SK-N-SH (cell line): Measurements from ENCODE around the gene TEKT5. TPM values are rescaled to one million over a fixed set of nuclear protein-coding genes. Genes with fewer than 3 reads are reported as not detected.

Experiments used
- CTCF ChIA-PET: fragments of 300-600, 350-600 bp; formaldehyde crosslinking; extraction: SDS; loops from one replicate; lab custom pipeline; 2021; lab: Yijun Ruan, JAX
- POLR2A ChIA-PET: fragments of 350-600 bp; sonication (Branson Sonifier 250); formaldehyde crosslinking; extraction: SDS; loops from one replicate; lab custom pipeline; 2020; ENCODE audit warnings: antibody characterized with exemption, inconsistent platforms; lab: Yijun Ruan, JAX
- DNase-seq: peaks from one replicate; pipeline ENCODE4 v3.0.0; 2012
- H2AFZ ChIP-seq: fragments of 200-600 bp; sonication (generic); 2 replicates; pipeline ENCODE4 v1.8.1; 2016; ENCODE audit warnings: antibody characterized with exemption, mild to moderate bottlenecking, low read depth
- H3F3A ChIP-seq: fragments of 200-600 bp; sonication (generic); replicated peaks from 2 replicates; pipeline ENCODE3; 2016; ENCODE audit warnings: antibody characterized with exemption, mild to moderate bottlenecking; ENCODE audit not compliant: insufficient read depth
- H3K27ac ChIP-seq, 2 experiments: fragments of 200-500 bp in 1 of 2; fragments of 200-600 bp in 1 of 2; sonication (Bioruptor generic) in 1 of 2; sonication (generic), shearing (Covaris generic) in 1 of 2; 2 replicates each; pipeline versions ENCODE4 v1.5.1 to v1.6.1; 2014 to 2016; ENCODE audit warnings: low read depth in 2 of 2, inconsistent platforms in 1 of 2, low read length in 1 of 2, mild to moderate bottlenecking in 1 of 2, mixed read lengths in 1 of 2
- H3K27me3 ChIP-seq: fragments of 200-600 bp; sonication (generic), shearing (Covaris generic); 2 replicates; pipeline ENCODE4 v1.6.1; 2016; ENCODE audit warnings: mixed run types; ENCODE audit not compliant: insufficient read depth
- H3K36me3 ChIP-seq, 2 experiments: fragments of 200-500 bp in 1 of 2; fragments of 200-600 bp in 1 of 2; sonication (Bioruptor generic) in 1 of 2; sonication (generic) in 1 of 2; replicated peaks in 1 of 2; 2 replicates each; pipeline versions ENCODE3 to v1.5.1; 2014 to 2016; ENCODE audit warnings: low read length in 1 of 2, mild to moderate bottlenecking in 1 of 2; ENCODE audit not compliant: insufficient read depth in 2 of 2, control insufficient read depth in 1 of 2
- H3K4me1 ChIP-seq, 2 experiments: fragments of 200-500 bp in 1 of 2; fragments of 200-600 bp in 1 of 2; sonication (Bioruptor generic) in 1 of 2; sonication (generic), shearing (Covaris generic) in 1 of 2; 2 replicates each; pipeline versions ENCODE4 v1.5.1 to v1.6.1; 2014 to 2016; ENCODE audit warnings: low read depth in 1 of 2, low read length in 1 of 2, mixed run types in 1 of 2; ENCODE audit not compliant: insufficient read depth in 2 of 2, control insufficient read depth in 1 of 2
- H3K4me2 ChIP-seq: fragments of 200-600 bp; sonication (generic), shearing (Covaris generic); 2 replicates; pipeline ENCODE4 v1.6.1; 2017; ENCODE audit warnings: mixed run types
- H3K4me3 ChIP-seq, 2 experiments: fragments of 200-500 bp in 1 of 2; fragments of 200-600 bp in 1 of 2; sonication (Bioruptor generic) in 1 of 2; sonication (generic), shearing (Covaris generic) in 1 of 2; 2 replicates each; pipeline versions ENCODE4 v1.5.1 to v1.8.1; 2014 to 2016; ENCODE audit warnings: low read depth in 2 of 2, inconsistent platforms in 1 of 2, low read length in 1 of 2, mild to moderate bottlenecking in 1 of 2, mixed read lengths in 1 of 2, moderate library complexity in 1 of 2
- H3K79me2 ChIP-seq: fragments of 200-600 bp; sonication (generic); 2 replicates; pipeline ENCODE4 v1.8.1; 2017; ENCODE audit warnings: mild to moderate bottlenecking; ENCODE audit not compliant: insufficient read depth
- H3K9ac ChIP-seq: fragments of 200-600 bp; sonication (generic); 2 replicates; pipeline ENCODE4 v1.6.1; 2017; ENCODE audit warnings: mixed run types
- H3K9me2 ChIP-seq: fragments of 200-600 bp; sonication (generic); 2 replicates; pipeline ENCODE4 v1.6.1; 2017; ENCODE audit warnings: mixed run types
- H3K9me3 ChIP-seq: fragments of 200-600 bp; sonication (generic); 2 replicates; pipeline ENCODE4 v1.6.1; 2017; ENCODE audit warnings: mixed run types, mild to moderate bottlenecking, moderate library complexity
- H4K20me1 ChIP-seq: fragments of 200-600 bp; sonication (generic); 2 replicates; pipeline ENCODE4 v1.6.1; 2017; ENCODE audit warnings: mild to moderate bottlenecking, mixed run types; ENCODE audit not compliant: insufficient read depth
- ELF1 ChIP-seq: IDR thresholded peaks from 2 replicates; pipeline ENCODE4 v1.4.0; 2012
- EZH2phosphoT487 ChIP-seq: fragments of 200-600 bp; sonication (generic); IDR thresholded peaks from 2 replicates; pipeline ENCODE4 v1.6.1; 2017; ENCODE audit warnings: low read depth, mixed run types, mild to moderate bottlenecking, antibody characterized with exemption, moderate library complexity, borderline replicate concordance
- IRF3 ChIP-seq: fragments of 150-350 bp; IDR thresholded peaks from 2 replicates; pipeline ENCODE4 v1.6.1; 2016; ENCODE audit warnings: mild to moderate bottlenecking, low read depth, low read length
- MAX ChIP-seq: IDR thresholded peaks from 2 replicates; pipeline ENCODE4 v1.4.0; 2012; ENCODE audit warnings: low read depth
- MXI1 ChIP-seq: IDR thresholded peaks from 2 replicates; pipeline ENCODE4 v1.6.1; 2012; ENCODE audit warnings: mild to moderate bottlenecking, low read depth, low read length, improper control_type of control experiment
- NFIC ChIP-seq: IDR thresholded peaks from 2 replicates; pipeline ENCODE4 v1.4.0; 2012; ENCODE audit warnings: borderline replicate concordance
- RAD21 ChIP-seq: IDR thresholded peaks from 2 replicates; pipeline ENCODE4 v1.6.1; 2012; ENCODE audit warnings: mild to moderate bottlenecking, low read length
- REST ChIP-seq: IDR thresholded peaks from 2 replicates; pipeline ENCODE4 v1.6.1; 2012; ENCODE audit warnings: mild to moderate bottlenecking, low read depth, low read length, moderate library complexity
- RFX5 ChIP-seq: IDR thresholded peaks from 2 replicates; pipeline ENCODE4 v1.6.1; 2012; ENCODE audit warnings: mild to moderate bottlenecking, improper control_type of control experiment, low read length
- SMC3 ChIP-seq: IDR thresholded peaks from 2 replicates; pipeline ENCODE4 v1.6.1; 2012; ENCODE audit warnings: low read depth, low read length, improper control_type of control experiment
- TAF1 ChIP-seq: IDR thresholded peaks from 2 replicates; pipeline ENCODE4 v1.6.1; 2012; ENCODE audit warnings: low read depth, mild to moderate bottlenecking, low read length, moderate library complexity, borderline replicate concordance
- WGBS: methylation state at CpG from one replicate; pipeline ENCODE4 v1.1.6; 2017; ENCODE audit warnings: low lambda C conversion rate; 5-methylcytosine and 5-hydroxymethylcytosine counted together
- polyA plus RNA-seq, 3 experiments: library from polyadenylated mRNA; depleted of rRNA; stranded (reverse); fragments of >200 nt; gene quantifications; 2 replicates each; pipeline ENCODE4 v1.2.3, GENCODE V29; 2012
- TF ChIP-seq, protein P1 (sequence below): IDR thresholded peaks from 2 replicates; pipeline ENCODE4; 2012

Gene TEKT5
- polyA plus RNA-seq, 1 of the 3 experiments (the other 2 are of a cell fraction): not detected

DNA sequence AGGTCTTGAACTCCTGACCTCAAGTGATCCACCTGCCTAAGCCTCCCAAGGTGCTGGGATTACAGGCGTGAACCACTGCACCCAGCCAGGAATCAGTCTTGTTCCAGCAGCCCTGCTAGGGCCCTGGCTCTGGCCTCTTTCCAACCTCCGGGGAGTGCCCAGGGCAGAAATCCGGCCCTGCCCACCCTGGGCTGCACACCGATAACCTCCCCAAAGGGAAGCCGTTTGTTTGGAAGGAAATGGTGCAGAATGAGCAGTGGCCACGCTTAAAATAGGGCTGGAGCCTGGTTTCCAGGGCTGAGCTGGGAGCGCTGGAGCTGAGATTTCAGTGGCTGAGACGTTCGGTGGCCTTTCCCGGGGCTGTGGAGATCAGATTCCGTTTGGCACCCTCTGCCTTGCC, 96.6 kb downstream of the TEKT5 start:
- H3K27me3 ChIP-seq: no peaks in the 10 kb centered on the region; the same call in 1 of the 2 replicates
- ChIA-PET CTCF (no interaction called here), POLR2A (no interaction called here)
- no peaks in the 10 kb centered on the region for H3K9me3 ChIP-seq
- H3F3A ChIP-seq: no peaks in the 10 kb centered on the region
- H3K4me3 ChIP-seq: no peak overlapping the region
- H3K79me2 ChIP-seq: no peaks in the 10 kb centered on the region
- H4K20me1 ChIP-seq: no peaks in the 10 kb centered on the region
- no peak overlapping the region for H3K9ac ChIP-seq
- WGBS: 61% methylated on average over 8 of the region's 11 CpGs
- H3K36me3 ChIP-seq: no peaks in the 10 kb centered on the region
- H3K4me2 ChIP-seq: no peak overlapping the region
- DNase-seq: no peak
- no peaks in the 10 kb centered on the region for H3K9me2 ChIP-seq
- no peak overlapping the region for H2AFZ ChIP-seq
- no peak overlapping the region for H3K27ac ChIP-seq
- TF ChIP-seq EZH2phosphoT487: no peak
- H3K4me1 ChIP-seq: peaks cover 0 to 10% of the 10 kb centered on the region in 2 experiments; a peak in 1 of 4 replicates

DNA sequence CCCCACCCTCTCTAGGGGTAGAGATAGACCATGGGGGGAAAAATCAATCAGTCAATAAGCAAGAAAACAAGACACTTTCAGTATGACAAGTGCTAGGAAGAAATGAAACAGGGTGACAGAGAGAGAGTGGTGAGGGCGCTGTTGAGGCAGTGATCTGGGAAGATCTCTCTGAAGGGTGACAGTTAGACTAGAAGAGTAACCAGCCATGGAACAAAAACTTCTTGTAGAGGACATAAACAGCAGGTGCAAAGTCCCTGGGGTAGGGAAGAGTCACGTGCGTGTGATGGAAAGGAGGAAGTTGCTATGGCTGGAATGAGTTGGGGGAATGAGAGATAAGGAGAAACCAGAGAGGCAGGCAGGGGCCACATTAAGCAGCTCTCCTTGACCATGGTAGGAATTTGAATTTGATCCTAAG, 97.5 kb downstream of the TEKT5 start:
- WGBS: 67% methylated on average over 3 of the region's 3 CpGs
- CTCF ChIA-PET: no interaction called here
- no peak overlapping the region for H3K27ac ChIP-seq
- no peaks in the 10 kb centered on the region for H3K79me2 ChIP-seq
- H4K20me1 ChIP-seq: no peaks in the 10 kb centered on the region
- H2AFZ ChIP-seq: no peak overlapping the region
- no peak overlapping the region for H3K4me2 ChIP-seq
- TF ChIP-seq RAD21: no peak
- TF ChIP-seq, protein P1, sequence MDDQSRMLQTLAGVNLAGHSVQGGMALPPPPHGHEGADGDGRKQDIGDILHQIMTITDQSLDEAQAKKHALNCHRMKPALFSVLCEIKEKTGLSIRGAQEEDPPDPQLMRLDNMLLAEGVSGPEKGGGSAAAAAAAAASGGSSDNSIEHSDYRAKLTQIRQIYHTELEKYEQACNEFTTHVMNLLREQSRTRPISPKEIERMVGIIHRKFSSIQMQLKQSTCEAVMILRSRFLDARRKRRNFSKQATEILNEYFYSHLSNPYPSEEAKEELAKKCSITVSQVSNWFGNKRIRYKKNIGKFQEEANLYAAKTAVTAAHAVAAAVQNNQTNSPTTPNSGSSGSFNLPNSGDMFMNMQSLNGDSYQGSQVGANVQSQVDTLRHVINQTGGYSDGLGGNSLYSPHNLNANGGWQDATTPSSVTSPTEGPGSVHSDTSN: no peak
- no peak for TF ChIP-seq IRF3
- TF ChIP-seq RFX5: no peak
- no peaks in the 10 kb centered on the region for H3K9me2 ChIP-seq
- H3K27me3 ChIP-seq: no peaks in the 10 kb centered on the region; the same call in 1 of the 2 replicates
- no peak for DNase-seq
- no peak overlapping the region for H3K9ac ChIP-seq
- H3K4me1 ChIP-seq: peaks cover 0 to 10% of the 10 kb centered on the region in 2 experiments; a peak in 1 of 4 replicates
- no peaks in the 10 kb centered on the region for H3F3A ChIP-seq
- no peaks in the 10 kb centered on the region for H3K36me3 ChIP-seq
- POLR2A ChIA-PET: no interaction called here
- H3K9me3 ChIP-seq: no peaks in the 10 kb centered on the region
- no peak overlapping the region for H3K4me3 ChIP-seq

DNA sequence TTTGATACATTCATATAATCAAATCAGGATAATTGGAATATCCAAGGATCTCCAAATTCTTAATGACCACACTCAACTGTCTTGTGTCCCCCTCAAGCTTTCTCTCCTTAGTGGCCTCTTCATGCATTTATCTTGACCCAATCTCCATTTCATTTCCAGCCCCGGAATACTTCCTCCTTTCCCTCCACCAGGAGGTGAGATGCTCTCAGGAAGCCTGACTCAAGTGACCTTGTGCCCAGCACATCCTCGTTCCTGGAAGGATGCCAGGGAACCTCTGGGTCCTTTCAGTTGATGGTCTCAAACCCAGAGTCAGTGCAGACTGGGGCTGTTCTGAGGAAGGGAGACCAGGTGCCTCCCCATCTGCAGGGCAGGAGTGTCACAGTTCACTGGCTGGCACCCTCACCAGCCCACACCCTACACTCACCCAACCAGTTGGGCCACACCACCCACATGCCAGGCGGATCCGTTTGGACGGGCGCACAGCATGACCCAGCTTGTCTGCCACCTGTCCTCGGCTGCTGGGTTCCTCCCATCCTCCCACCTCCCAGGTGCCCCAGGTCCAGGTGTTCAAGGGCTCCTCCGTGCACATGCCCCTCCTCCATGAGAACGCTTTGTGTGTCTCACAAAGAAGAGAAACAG, 100.3 kb downstream of the TEKT5 start:
- no peaks in the 10 kb centered on the region for H4K20me1 ChIP-seq
- H3K27ac ChIP-seq: no peak overlapping the region
- CTCF ChIA-PET: no interaction called here
- no peak overlapping the region for H3K4me2 ChIP-seq
- WGBS: 41% methylated on average over 5 of the region's 9 CpGs
- POLR2A ChIA-PET: no interaction called here
- no peaks in the 10 kb centered on the region for H3K36me3 ChIP-seq
- H3K9ac ChIP-seq: no peak overlapping the region
- no peaks in the 10 kb centered on the region; a peak in 1 of 4 replicates for H3K4me1 ChIP-seq
- H3K9me2 ChIP-seq: no peaks in the 10 kb centered on the region
- no peak for DNase-seq
- no peak overlapping the region for H3K4me3 ChIP-seq
- no peaks in the 10 kb centered on the region for H3K9me3 ChIP-seq
- no peaks in the 10 kb centered on the region; the same call in 1 of the 2 replicates for H3K27me3 ChIP-seq
- TF ChIP-seq ELF1: no peak
- TF ChIP-seq EZH2phosphoT487: no peak
- no peak for TF ChIP-seq MAX
- no peak for TF ChIP-seq TAF1
- TF ChIP-seq SMC3: no peak
- no peak for TF ChIP-seq NFIC
- no peak for TF ChIP-seq REST
- no peak for TF ChIP-seq MXI1
- no peaks in the 10 kb centered on the region for H3K79me2 ChIP-seq
- no peaks in the 10 kb centered on the region for H3F3A ChIP-seq
- H2AFZ ChIP-seq: no peak overlapping the region
